22Rv1 (cell line): Measurements from ENCODE around the gene KCNQ1OT1.

ENCODE experiments used
- CTCF ChIP-seq: fragments of 450-650 bp; IDR thresholded peaks from 2 replicates; pipeline ENCODE4 v1.5.1; 2017; ENCODE audit warnings: mild to moderate bottlenecking
- ZFX ChIP-seq: fragments of 450-650 bp; IDR thresholded peaks from 2 replicates; pipeline ENCODE4 v1.6.1; 2017; ENCODE audit warnings: antibody characterized with exemption, borderline replicate concordance

- no peak for TF ChIP-seq CTCF
- no peak for TF ChIP-seq ZFX
Observed at GRCh38 chr11:2709429-2709828, 9.6 kb upstream of the KCNQ1OT1 start.
